Panc1 (cell line): Measurements from ENCODE around the gene ELK1. TPM values are rescaled to one million over a fixed set of nuclear protein-coding genes. Genes with fewer than 3 reads are reported as not detected.

Source experiments
- ATAC-seq: fragments of 200-7000 bp; cut with Tn5 transposase; 2 replicates; pipeline ENCODE4 v1.9.1; 2020; ENCODE audit warnings: mild to moderate bottlenecking, moderate library complexity
- BruUV-seq: library from RNA; stranded (reverse); fragments of 400-500 nt; replicated peaks from 2 replicates; lab custom pipeline; 2021; lab: Mats Ljungman, UMichigan
- CTCF ChIA-PET: fragments of 300-600 bp; sonication (Branson Sonifier 250); formaldehyde crosslinking; loops from one replicate; lab custom pipeline; 2022; ENCODE audit warnings: antibody characterized with exemption; lab: Charles Lee
- POLR2A ChIA-PET: fragments of 300-600 bp; sonication (Branson Sonifier 250); formaldehyde crosslinking; loops from one replicate; lab custom pipeline; 2022; ENCODE audit warnings: antibody characterized with exemption; lab: Charles Lee
- DNase-seq: peaks from one replicate; pipeline ENCODE4 v3.0.0-alpha.2; 2010; ENCODE audit warnings: low read depth, low spot score
- H3K27ac ChIP-seq: 2 replicates; pipeline ENCODE4 v1.5.1; 2011; ENCODE audit warnings: mild to moderate bottlenecking, low read length, inconsistent platforms
- H3K27me3 ChIP-seq: fragments of 200-500 bp; sonication (Bioruptor generic); 2 replicates; pipeline ENCODE4 v1.6.0; 2014; ENCODE audit warnings: low read length, inconsistent platforms; ENCODE audit not compliant: control insufficient read depth, insufficient read depth
- H3K36me3 ChIP-seq: fragments of 200-500 bp; sonication (Bioruptor generic); 2 replicates; pipeline ENCODE4 v1.5.1; 2014; ENCODE audit warnings: inconsistent platforms, mild to moderate bottlenecking, low read length, moderate library complexity; ENCODE audit not compliant: control insufficient read depth, insufficient read depth
- H3K4me1 ChIP-seq: 2 replicates; pipeline ENCODE4 v1.5.1; 2011; ENCODE audit warnings: inconsistent platforms, mild to moderate bottlenecking, low read length, moderate library complexity; ENCODE audit not compliant: control insufficient read depth, insufficient read depth
- H3K4me3 ChIP-seq, 2 experiments: 2 replicates each; pipeline ENCODE4 v1.5.1; 2011 to 2012; ENCODE audit warnings: low read depth in 2 of 2, low read length in 2 of 2, mild to moderate bottlenecking in 2 of 2, inconsistent platforms in 1 of 2, moderate library complexity in 1 of 2
- H3K9me3 ChIP-seq: fragments of 200-500 bp; sonication (Bioruptor generic); 2 replicates; pipeline ENCODE4 v1.5.1; 2014; ENCODE audit warnings: low read depth, mild to moderate bottlenecking, inconsistent platforms, low read length, moderate library complexity; ENCODE audit not compliant: control insufficient read depth, insufficient read depth
- CTCF ChIP-seq: fragments of 450-650 bp; IDR thresholded peaks from 2 replicates; pipeline ENCODE4 v1.5.1; 2017; ENCODE audit warnings: mild to moderate bottlenecking
- POLR2AphosphoS5 ChIP-seq: IDR thresholded peaks from 2 replicates; pipeline ENCODE4 v1.6.1; 2012; ENCODE audit warnings: mild to moderate bottlenecking, low read depth, low read length, moderate library complexity
- SIN3A ChIP-seq: IDR thresholded peaks from 2 replicates; pipeline ENCODE4 v1.6.1; 2012; ENCODE audit warnings: low read depth, mild to moderate bottlenecking, low read length, moderate library complexity, borderline replicate concordance; ENCODE audit not compliant: insufficient read depth
- TCF7L2 ChIP-seq: IDR thresholded peaks from 2 replicates; pipeline ENCODE4 v1.6.1; 2011; ENCODE audit warnings: mild to moderate bottlenecking, low read depth, low read length, inconsistent platforms
- in situ Hi-C: cut with HindIII; loops from 2 replicates; pipeline ENCODE4 v1.10.0; 2016; ENCODE audit warnings: low sequenced_read_pairs, low pct_unique_long_range_greater_than_20kb
- intact Hi-C: fragments of 100-400 bp; cut with micrococcal nuclease; formaldehyde crosslinking; loops from one replicate; pipeline ENCODE4 v1.10.0; 2022; ENCODE audit not compliant: unreplicated experiment
- total RNA-seq: library from RNA; stranded (reverse); gene quantifications from one replicate; pipeline ENCODE4 v1.2.1, GENCODE V29; 2021; ENCODE audit not compliant: unreplicated experiment
- TF ChIP-seq, protein P1 (sequence below), 2 experiments: IDR thresholded peaks; 2 replicates each; pipeline ENCODE4 v1.6.1; 2011 to 2012; ENCODE audit warnings: low read depth in 2 of 2, control low read depth in 1 of 2, low read length in 1 of 2, mild to moderate bottlenecking in 1 of 2, moderate library complexity in 1 of 2; ENCODE audit not compliant: insufficient read depth in 1 of 2

ELK1 gene
- total RNA-seq, 1 experiment from 2014 or later = 64.6 TPM

GRCh38 chrX:47649781-47650163 lies 591 bp downstream of the ELK1 start:
- POLR2A ChIA-PET = interaction anchor here (0.6 kb wide), 1 partner anchor 425 kb away, joined by 5 read pairs; no protein-coding TSS in a partner anchor

GRCh38 chrX:47649271-47649670 lies 1.1 kb downstream of the ELK1 start:
- H3K4me1 ChIP-seq = 0 out of 2 replicates have a peak, but pooled peaks cover 5% of the 10 kb centered on the region
- H3K27ac ChIP-seq = peak overlapping the region; percentile 76
- TF ChIP-seq, protein P1, sequence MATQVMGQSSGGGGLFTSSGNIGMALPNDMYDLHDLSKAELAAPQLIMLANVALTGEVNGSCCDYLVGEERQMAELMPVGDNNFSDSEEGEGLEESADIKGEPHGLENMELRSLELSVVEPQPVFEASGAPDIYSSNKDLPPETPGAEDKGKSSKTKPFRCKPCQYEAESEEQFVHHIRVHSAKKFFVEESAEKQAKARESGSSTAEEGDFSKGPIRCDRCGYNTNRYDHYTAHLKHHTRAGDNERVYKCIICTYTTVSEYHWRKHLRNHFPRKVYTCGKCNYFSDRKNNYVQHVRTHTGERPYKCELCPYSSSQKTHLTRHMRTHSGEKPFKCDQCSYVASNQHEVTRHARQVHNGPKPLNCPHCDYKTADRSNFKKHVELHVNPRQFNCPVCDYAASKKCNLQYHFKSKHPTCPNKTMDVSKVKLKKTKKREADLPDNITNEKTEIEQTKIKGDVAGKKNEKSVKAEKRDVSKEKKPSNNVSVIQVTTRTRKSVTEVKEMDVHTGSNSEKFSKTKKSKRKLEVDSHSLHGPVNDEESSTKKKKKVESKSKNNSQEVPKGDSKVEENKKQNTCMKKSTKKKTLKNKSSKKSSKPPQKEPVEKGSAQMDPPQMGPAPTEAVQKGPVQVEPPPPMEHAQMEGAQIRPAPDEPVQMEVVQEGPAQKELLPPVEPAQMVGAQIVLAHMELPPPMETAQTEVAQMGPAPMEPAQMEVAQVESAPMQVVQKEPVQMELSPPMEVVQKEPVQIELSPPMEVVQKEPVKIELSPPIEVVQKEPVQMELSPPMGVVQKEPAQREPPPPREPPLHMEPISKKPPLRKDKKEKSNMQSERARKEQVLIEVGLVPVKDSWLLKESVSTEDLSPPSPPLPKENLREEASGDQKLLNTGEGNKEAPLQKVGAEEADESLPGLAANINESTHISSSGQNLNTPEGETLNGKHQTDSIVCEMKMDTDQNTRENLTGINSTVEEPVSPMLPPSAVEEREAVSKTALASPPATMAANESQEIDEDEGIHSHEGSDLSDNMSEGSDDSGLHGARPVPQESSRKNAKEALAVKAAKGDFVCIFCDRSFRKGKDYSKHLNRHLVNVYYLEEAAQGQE (IDR thresholded peaks at IDR 0.05; ENCODE audit: insufficient read depth in 1 of 2, low read depth in 2 of 2, low read length in 1 of 2) = no peak
- TF ChIP-seq CTCF (no peak), TCF7L2 (no peak), POLR2AphosphoS5 (no peak), SIN3A (no peak)
- BruUV-seq = no TSS peak
- ChIA-PET POLR2A (interaction anchor here (0.6 kb wide), 1 partner anchor 425 kb away, joined by 5 read pairs; no protein-coding TSS in a partner anchor), CTCF (no interaction called here)
- peak overlapping the region; percentile 72 to 74 for H3K4me3 ChIP-seq
- H3K36me3 ChIP-seq = no peaks in the 10 kb centered on the region; the same call in 1 of the 2 replicates
- no peaks in the 10 kb centered on the region for H3K9me3 ChIP-seq
- in situ Hi-C loops (no loop called here), intact Hi-C loops (no loop called here)
- no peaks in the 10 kb centered on the region for H3K27me3 ChIP-seq
- no peak for DNase-seq
- ATAC-seq = no peak

More at GRCh38 chrX:47649781-47650163, 591 bp downstream of the ELK1 start:
- intact Hi-C loops (no loop called here), in situ Hi-C loops (no loop called here)
- CTCF ChIA-PET = no interaction called here
- H3K4me1 ChIP-seq = 0 out of 2 replicates have a peak, but pooled peaks cover 5% of the 10 kb centered on the region
- DNase-seq (no peak), ATAC-seq (no peak)
- H3K9me3 ChIP-seq = no peaks in the 10 kb centered on the region
- H3K36me3 ChIP-seq = no peaks in the 10 kb centered on the region; the same call in 1 of the 2 replicates
- no peaks in the 10 kb centered on the region for H3K27me3 ChIP-seq
- H3K4me3 ChIP-seq = peak overlapping the region; percentile 72 to 74
- peak overlapping the region; percentile 76 for H3K27ac ChIP-seq
- BruUV-seq = no TSS peak
- TF ChIP-seq, protein P1 (IDR thresholded peaks at IDR 0.05; ENCODE audit: insufficient read depth in 1 of 2, low read depth in 2 of 2, low read length in 1 of 2) = no peak
- TF ChIP-seq CTCF = no peak
- TF ChIP-seq TCF7L2 = no peak
- TF ChIP-seq POLR2AphosphoS5 = no peak
- TF ChIP-seq SIN3A = no peak
